Gastroesophageal sphincter (tissue), 4 donors: ENCODE results near the gene ACKR2. TPM values are rescaled to one million over a fixed set of nuclear protein-coding genes. Genes with fewer than 3 reads are reported as not detected.

ENCODE experiments used
- ATAC-seq: fragments of 150-250 bp; one replicate; pipeline ENCODE4 v1.9.1; 2016; ENCODE audit warnings: mild to moderate bottlenecking, moderate library complexity
- H3K27ac ChIP-seq, 4 donors: fragments of 200-600 bp; sonication (generic) in 3 of 4; 1 replicate in 3 of 4; 2 replicates in 1 of 4; pipeline ENCODE4 v1.5.1; 2016 to 2019
- H3K27me3 ChIP-seq: fragments of 200-600 bp; sonication (generic); one replicate; pipeline ENCODE4 v1.5.1; 2019
- H3K36me3 ChIP-seq, 2 donors: fragments of 200-600 bp; sonication (generic); one replicate each; pipeline ENCODE4 v1.5.1; 2019; ENCODE audit warnings: control low read depth in 1 of 2
- H3K4me1 ChIP-seq, 3 donors: fragments of 200-600 bp; sonication (generic); 1 replicate in 2 of 3; 2 replicates in 1 of 3; pipeline ENCODE4 v1.5.1; 2016 to 2019; ENCODE audit warnings: control low read depth in 2 of 3
- H3K4me3 ChIP-seq, 2 donors: fragments of 200-600 bp; sonication (generic); one replicate each; pipeline ENCODE4 v1.5.1; 2019; ENCODE audit warnings: mild to moderate bottlenecking in 1 of 2, moderate library complexity in 1 of 2
- H3K9me3 ChIP-seq, 3 donors: fragments of 200-600 bp; sonication (generic); one replicate each; pipeline ENCODE4 v1.5.1; 2017 to 2019; ENCODE audit warnings: control low read depth in 2 of 3
- CTCF ChIP-seq, 4 experiments: fragments of 200-600 bp in 2 of 4; fragments of 450-650 bp in 2 of 4; sonication (generic) in 1 of 4; IDR thresholded peaks; one replicate each; pipeline ENCODE4 v1.5.1; 2017 to 2019; ENCODE audit warnings: antibody characterized with exemption in 4 of 4, mild to moderate bottlenecking in 2 of 4, moderate library complexity in 2 of 4
- EP300 ChIP-seq: sonication (generic); formaldehyde crosslinking; IDR thresholded peaks from one replicate; pipeline ENCODE4 v1.6.1; 2017; ENCODE audit warnings: antibody characterized with exemption, mild to moderate bottlenecking
- POLR2A ChIP-seq, 2 donors: fragments of 450-650 bp; IDR thresholded peaks; one replicate each; pipeline ENCODE4 v1.6.1; 2017; ENCODE audit warnings: antibody characterized with exemption in 2 of 2, mild to moderate bottlenecking in 2 of 2, moderate library complexity in 1 of 2
- POLR2AphosphoS5 ChIP-seq: sonication (generic); formaldehyde crosslinking; IDR thresholded peaks from one replicate; pipeline ENCODE4 v1.6.1; 2017; ENCODE audit warnings: antibody characterized with exemption
- WGBS, 2 donors: methylation state at CpG; one replicate each; pipeline ENCODE4 v1.1.5; 2018; ENCODE audit warnings: low coverage in 1 of 2; 5-methylcytosine and 5-hydroxymethylcytosine counted together
- total RNA-seq, 4 donors: library from RNA; depleted of rRNA; stranded (reverse); fragments of >200 nt; gene quantifications; one replicate each; pipeline ENCODE4 v1.1.0, GENCODE V29; 2016

ACKR2 gene
- total RNA-seq, 4 donors from 2014 or later: 5.9 to 9.3 (median 7.4) TPM

DNA sequence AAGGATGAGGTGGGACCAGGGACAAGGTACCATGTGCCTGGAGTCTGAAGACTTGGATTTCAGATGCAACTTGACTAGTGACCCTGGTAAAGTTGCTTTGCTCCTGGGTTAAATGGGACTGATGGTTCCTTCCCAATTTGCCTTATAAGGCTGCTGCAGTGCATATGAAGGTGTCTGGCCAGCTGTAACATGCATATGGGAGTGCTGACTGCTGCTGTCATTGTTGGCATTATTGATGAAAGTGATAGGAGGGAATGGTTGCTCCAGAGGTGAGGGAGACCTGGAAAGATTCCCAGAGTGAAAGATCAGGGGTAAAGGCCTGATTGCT, 45.9 kb downstream of the ACKR2 start:
- ATAC-seq: no peak

GRCh38 chr3:42855547-42856380, 46.5 kb downstream of the ACKR2 start:
- TF ChIP-seq CTCF (IDR thresholded peaks at IDR 0.05) (no peak), POLR2AphosphoS5 (no peak), POLR2A (IDR thresholded peaks at IDR 0.05) (no peak), EP300 (no peak)
- no peak for ATAC-seq
- no peaks in the 10 kb centered on the region for H3K36me3 ChIP-seq

More for the DNA sequence above, 45.9 kb downstream of the ACKR2 start:
- TF ChIP-seq CTCF (IDR thresholded peaks at IDR 0.05): no peak
- TF ChIP-seq EP300: no peak
- TF ChIP-seq POLR2A (IDR thresholded peaks at IDR 0.05): no peak
- no peak for TF ChIP-seq POLR2AphosphoS5
- Histone ChIP-seq H3K4me1 (peaks cover 0 to 22% (median 8%) of the 10 kb centered on the region in 3 donors), H3K9me3 (no peaks in the 10 kb centered on the region), H3K4me3 (no peak overlapping the region), H3K27me3 (no peaks in the 10 kb centered on the region), H3K36me3 (no peaks in the 10 kb centered on the region), H3K27ac (no peak overlapping the region)

DNA sequence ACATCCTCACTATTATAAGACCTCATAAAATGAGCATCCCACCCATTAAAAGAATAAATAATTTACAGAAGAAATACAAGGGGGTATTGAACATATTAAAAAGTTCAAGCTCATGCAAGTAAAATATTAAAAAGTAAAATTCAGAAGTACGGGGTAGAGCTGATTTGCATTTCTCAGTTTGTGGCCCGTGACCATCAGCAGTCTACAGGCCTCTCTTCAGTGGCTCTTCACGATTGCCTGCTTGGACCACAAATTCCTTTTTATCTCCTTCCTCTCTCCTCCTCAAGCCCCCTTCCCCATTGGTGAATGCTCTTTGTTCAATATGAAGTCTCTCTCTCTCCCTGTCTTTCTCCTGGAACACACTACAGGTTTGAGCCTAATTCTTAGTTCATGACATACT, 47.3 kb downstream of the ACKR2 start:
- ATAC-seq: no peak
- H3K27ac ChIP-seq: no peak overlapping the region
- no peak for TF ChIP-seq POLR2A (IDR thresholded peaks at IDR 0.05)
- TF ChIP-seq EP300: no peak
- no peak for TF ChIP-seq CTCF (IDR thresholded peaks at IDR 0.05)
- no peak for TF ChIP-seq POLR2AphosphoS5
- H3K9me3 ChIP-seq: no peaks in the 10 kb centered on the region
- peaks cover 0 to 15% (median 4%) of the 10 kb centered on the region in 3 donors for H3K4me1 ChIP-seq
- H3K36me3 ChIP-seq: no peaks in the 10 kb centered on the region
- 93 to 96% methylated on average over 3 of the region's 3 CpGs for WGBS, 2 donors
- H3K4me3 ChIP-seq: no peak overlapping the region
- no peaks in the 10 kb centered on the region for H3K27me3 ChIP-seq

More at GRCh38 chr3:42855547-42856380, 46.5 kb downstream of the ACKR2 start:
- WGBS, 2 donors: 40 to 54% methylated on average over 3 of the region's 4 CpGs
- no peak overlapping the region for H3K4me3 ChIP-seq
- no peaks in the 10 kb centered on the region for H3K9me3 ChIP-seq
- no peak overlapping the region for H3K27ac ChIP-seq
- H3K27me3 ChIP-seq: no peaks in the 10 kb centered on the region
- peaks cover 0 to 22% (median 8%) of the 10 kb centered on the region in 3 donors for H3K4me1 ChIP-seq

DNA sequence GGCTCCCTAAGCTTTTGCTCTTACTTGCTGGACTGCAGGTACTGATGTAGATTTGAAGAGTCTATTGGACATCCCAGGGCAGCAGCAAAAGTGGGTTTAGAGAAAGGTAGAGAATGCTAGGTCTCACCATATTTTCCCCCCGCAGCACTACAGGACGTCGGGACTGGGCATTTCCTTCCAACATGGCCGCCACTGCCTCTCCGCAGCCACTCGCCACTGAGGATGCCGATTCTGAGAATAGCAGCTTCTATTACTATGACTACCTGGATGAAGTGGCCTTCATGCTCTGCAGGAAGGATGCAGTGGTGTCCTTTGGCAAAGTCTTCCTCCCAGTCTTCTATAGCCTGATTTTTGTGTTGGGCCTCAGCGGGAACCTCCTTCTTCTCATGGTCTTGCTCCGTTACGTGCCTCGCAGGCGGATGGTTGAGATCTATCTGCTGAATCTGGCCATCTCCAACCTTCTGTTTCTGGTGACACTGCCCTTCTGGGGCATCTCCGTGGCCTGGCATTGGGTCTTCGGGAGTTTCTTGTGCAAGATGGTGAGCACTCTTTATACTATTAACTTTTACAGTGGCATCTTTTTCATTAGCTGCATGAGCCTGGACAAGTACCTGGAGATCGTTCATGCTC, 55.2 kb downstream of the ACKR2 start:
- no peaks in the 10 kb centered on the region for H3K4me1 ChIP-seq
- no peaks in the 10 kb centered on the region for H3K36me3 ChIP-seq
- no peaks in the 10 kb centered on the region for H3K27me3 ChIP-seq
- no peak overlapping the region for H3K4me3 ChIP-seq
- no peak overlapping the region for H3K27ac ChIP-seq
- ATAC-seq: no peak
- WGBS, 2 donors: 92 to 95% methylated on average over 14 of the region's 15 CpGs
- TF ChIP-seq EP300 (no peak), POLR2A (IDR thresholded peaks at IDR 0.05) (no peak)
- H3K9me3 ChIP-seq: no peaks in the 10 kb centered on the region

DNA sequence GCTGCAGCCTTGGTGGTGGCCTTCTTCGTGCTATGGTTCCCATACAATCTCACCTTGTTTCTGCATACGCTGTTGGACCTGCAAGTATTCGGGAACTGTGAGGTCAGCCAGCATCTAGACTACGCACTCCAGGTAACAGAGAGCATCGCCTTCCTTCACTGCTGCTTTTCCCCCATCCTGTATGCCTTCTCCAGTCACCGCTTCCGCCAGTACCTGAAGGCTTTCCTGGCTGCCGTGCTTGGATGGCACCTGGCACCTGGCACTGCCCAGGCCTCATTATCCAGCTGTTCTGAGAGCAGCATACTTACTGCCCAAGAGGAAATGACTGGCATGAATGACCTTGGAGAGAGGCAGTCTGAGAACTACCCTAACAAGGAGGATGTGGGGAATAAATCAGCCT, 56.0 kb downstream of the ACKR2 start:
- Histone ChIP-seq H3K36me3 (no peaks in the 10 kb centered on the region), H3K9me3 (no peaks in the 10 kb centered on the region), H3K4me1 (no peaks in the 10 kb centered on the region), H3K27ac (no peak overlapping the region), H3K4me3 (no peak overlapping the region), H3K27me3 (no peaks in the 10 kb centered on the region)
- ATAC-seq: no peak
- 91 to 100% methylated on average over 3 to 4 of the region's 8 CpGs for WGBS, 2 donors
- TF ChIP-seq CTCF (IDR thresholded peaks at IDR 0.05): no peak
